Measurements from ENCODE around the gene GNAS.

GNAS gene

DNA sequence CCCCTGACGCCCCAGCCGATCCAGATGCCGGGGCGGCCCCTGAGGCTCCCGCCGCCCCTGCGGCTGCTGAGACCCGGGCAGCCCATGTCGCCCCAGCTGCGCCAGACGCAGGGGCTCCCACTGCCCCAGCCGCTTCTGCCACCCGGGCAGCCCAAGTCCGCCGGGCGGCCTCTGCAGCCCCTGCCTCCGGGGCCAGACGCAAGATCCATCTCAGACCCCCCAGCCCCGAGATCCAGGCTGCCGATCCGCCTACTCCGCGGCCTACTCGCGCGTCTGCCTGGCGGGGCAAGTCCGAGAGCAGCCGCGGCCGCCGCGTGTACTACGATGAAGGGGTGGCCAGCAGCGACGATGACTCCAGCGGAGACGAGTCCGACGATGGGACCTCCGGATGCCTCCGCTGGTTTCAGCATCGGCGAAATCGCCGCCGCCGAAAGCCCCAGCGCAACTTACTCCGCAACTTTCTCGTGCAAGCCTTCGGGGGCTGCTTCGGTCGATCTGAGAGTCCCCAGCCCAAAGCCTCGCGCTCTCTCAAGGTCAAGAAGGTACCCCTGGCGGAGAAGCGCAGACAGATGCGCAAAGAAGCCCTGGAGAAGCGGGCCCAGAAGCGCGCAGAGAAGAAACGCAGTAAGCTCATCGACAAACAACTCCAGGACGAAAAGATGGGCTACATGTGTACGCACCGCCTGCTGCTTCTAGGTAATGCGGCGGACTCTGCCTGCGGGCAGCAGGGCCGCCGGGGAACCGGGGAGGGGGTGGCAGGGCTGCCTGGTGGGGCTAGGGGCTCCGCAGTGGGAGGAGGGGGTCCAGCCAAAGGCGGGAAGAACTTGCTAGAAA is 2.3 kb downstream of the GNAS start:
- DNase-seq (ENCODE audit: low spot score): no peak

DNA sequence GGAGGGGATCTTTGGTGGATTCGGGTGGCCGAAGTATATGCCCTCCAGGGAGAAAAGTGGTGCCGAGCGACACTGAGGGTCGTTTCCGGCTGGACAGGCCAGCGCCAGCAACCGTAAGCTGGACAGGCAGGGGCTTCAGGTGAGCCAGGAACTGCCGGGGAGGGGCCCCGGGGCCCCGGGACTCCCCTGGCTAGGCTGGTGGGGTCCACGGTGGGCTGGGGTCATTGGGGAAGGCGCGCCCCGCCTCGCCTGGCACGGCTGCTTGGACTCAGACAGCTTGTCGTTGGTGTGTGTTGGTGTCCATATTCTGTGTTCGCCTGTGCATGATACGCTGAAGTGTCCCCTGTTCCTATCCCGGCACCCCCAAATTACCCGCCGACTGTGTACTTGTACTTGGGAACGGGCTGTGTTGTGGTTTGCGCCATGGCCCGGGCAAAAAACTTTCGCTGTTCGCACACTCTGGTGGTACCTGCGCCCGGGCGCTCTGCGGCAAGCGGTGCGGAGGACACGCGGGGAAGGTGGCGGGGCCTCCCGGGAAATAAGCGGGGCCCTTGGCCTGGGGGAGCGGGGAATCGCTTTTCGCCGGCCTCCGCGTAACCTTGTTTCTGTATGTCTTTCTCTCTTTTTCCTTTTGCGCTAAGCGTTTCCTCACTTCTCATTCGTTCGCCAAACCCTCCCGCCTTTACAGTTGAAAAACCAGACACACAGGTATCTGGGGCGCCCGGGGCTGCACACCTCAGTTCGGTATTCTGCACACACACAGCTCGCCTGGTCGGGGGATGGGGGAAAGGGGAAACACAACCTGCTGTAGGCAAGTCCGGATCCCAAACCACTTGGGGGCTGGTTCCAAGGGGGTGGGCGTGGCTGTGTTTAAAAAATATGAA is 3.2 kb downstream of the GNAS start:
- DNase-seq (ENCODE audit: low spot score): no peak

DNA sequence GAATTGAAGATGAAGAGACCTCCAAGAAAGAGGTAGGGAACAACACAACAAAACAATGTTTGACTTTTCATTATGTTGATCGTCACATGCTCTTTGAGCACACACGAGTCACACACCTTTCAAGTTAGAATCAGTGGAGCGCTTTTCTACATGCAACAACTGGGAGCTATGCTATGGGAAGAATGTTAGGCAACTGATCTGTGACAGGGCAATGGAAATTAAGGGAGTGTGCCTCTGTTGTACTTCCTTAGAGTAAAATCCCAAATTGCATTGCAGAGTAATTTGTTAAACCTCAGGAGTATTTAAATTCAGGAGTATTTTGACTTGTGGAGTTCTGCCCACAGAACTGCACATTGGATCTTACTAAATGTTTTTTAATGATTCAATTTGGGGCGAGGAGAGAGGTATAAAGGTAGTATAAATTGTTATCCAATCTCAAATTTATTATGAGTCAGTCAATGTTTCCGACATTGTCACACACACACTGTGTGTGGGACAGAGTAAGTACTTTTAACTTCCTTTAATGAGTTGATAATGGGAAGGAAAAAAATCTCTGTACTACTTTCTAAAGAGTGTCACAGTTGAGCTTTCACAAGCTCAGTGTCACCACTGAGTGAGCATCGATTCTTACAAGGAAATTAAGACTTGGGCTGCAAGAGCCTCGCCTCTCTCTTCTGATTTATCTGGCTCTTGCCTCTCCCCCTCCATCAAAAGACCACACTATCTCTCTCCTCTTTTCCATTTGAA is 10.7 kb downstream of the GNAS start:
- no peak for DNase-seq (ENCODE audit: low spot score)

DNA sequence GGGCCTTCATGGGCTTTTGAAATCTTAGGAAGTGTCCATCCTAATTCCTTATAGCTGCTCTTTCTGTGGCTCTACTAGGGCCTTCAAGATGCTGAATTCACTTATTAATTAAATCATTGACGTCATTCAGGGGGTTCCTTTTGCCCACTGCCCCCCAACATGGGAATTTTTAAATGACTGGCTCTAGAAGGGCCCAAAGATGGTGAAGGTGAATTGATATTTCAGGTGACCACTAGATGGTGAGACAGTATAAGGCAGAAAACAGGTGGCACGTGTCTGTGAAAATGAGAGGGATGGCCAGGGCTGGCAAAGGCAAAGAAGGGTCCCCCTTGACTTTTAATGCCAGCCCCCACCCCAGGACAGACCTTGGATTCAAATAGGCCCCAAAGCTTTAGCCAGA is 11.8 kb downstream of the GNAS start:
- DNase-seq (ENCODE audit: low spot score): peak; percentile 17

GRCh38 chr20:58865843-58866242 is 13.3 kb downstream of the GNAS start:
- DNase-seq (ENCODE audit: low spot score): no peak

- DNase-seq (ENCODE audit: low spot score): no peak
Observed at GRCh38 chr20:58867211-58867610, 14.7 kb downstream of the GNAS start.

GRCh38 chr20:58868795-58869194 is 16.3 kb downstream of the GNAS start:
- no peak for DNase-seq (ENCODE audit: low spot score)

DNA sequence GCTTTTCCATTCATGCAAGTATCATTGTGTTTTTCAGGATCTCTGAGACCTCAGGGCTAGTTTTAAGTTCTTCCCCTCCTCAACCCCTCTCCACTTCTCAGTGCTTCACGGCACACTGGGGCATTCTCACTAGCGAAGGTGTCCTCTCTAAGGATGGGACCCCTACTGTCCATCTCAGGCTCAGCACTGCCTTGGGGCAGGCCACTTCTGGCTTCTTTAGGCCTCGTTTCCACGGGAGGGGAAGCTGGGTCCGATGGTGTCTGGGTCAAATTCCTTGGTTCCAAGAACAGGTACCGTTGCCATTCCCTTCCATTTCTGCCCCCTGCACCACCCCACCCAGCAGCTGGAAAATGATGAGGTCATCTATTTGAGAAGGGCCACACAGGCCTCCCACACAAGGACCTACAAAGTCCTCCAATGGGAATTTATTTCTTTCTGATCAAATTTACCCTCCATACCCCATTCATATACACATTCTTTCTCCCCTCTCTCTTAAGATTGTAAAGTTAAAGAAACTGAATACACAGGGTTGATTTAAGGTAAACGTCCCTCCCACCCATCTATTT is 17.2 kb downstream of the GNAS start:
- DNase-seq (ENCODE audit: low spot score): no peak

DNA sequence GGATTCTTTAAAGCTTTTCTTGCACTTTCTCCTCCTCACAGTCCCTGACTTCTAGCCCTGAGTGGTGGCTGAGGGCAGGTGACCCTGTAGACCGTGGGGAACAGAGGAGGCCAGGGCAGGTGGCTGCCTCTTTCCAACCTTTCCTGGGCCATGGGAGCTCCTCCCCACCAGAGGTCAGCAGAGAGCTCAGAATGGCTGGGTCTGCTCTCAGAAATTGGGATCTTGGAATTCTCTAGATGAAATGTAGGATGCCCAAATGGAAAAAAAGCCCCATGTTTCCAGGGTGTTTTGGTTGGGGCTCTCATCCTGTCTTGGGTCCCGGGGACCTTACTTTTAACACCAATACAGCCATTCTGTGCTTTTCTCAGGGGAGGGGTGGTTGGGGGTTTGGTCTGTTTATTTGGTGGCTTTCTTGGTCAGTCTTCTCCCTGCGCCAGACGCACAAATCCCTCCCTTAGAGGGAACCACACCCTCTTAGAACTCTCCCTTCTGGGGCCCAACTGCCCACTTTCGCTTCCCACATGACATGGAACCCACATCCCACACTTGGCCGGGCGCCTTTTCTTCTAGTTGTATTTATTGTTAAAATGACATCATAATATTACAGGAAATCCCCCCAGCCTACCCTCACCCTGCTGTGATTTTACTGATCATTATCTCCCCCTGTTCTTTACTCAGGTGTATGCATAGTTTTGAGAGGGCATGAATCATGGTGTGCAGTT is 17.9 kb downstream of the GNAS start:
- peak; percentile 59 for DNase-seq (ENCODE audit: low spot score)

GRCh38 chr20:58871533-58872102 is 19.1 kb downstream of the GNAS start:
- no peak for DNase-seq (ENCODE audit: low spot score)

DNA sequence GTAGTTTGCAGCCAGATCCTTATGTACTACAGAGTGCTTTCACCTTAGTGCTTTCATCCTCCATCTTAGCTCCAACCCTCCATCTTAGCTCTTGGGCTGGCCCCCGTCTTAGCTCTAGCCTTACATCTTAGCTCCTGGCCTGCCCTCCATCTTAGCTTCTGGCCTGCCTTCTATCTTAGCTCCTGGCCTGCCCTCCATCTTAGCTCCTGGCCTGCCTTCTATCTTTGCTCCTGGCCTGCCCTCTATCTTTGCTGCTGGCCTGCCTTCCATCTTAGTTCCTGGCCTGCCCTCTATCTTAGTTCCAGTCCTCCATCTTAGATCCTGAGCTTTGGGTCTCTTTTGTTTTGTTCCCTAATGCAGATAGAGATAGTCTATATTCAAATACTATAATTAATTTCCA is 22.0 kb downstream of the GNAS start:
- DNase-seq (ENCODE audit: low spot score): no peak

GRCh38 chr20:58875111-58875510 is 22.6 kb downstream of the GNAS start:
- no peak for DNase-seq (ENCODE audit: low spot score)

DNA sequence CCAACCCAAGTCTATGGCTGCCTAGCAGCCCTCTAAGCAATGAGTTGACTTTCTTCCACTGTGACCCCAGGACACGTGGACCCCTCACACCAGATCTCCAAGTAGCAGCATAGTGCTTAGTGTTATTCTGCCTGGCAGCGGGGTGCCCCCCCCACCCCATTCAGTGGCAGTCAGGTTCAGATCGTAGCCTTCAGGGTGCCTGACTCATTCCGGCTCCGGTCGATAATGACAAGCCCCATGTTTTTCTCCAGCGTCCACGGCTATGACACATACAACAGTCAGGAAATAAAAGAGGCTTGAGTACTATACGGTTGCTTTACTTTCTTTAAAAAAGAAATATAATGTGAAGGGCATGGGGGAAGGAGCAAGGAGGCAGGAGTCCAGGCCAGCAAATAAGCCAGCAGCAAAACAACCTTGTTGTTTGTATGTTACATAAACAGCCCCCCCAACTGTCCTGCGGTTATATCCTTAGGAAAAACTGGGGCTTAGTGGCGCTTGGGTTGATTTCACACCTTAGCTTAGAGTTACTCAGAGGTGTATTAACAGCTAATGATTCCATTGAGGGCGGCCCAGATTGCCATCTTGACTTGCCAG is 23.1 kb downstream of the GNAS start:
- DNase-seq (ENCODE audit: low spot score): no peak

- DNase-seq (ENCODE audit: low spot score): no peak
Observed at GRCh38 chr20:58876437-58876836, 23.9 kb downstream of the GNAS start.

DNA sequence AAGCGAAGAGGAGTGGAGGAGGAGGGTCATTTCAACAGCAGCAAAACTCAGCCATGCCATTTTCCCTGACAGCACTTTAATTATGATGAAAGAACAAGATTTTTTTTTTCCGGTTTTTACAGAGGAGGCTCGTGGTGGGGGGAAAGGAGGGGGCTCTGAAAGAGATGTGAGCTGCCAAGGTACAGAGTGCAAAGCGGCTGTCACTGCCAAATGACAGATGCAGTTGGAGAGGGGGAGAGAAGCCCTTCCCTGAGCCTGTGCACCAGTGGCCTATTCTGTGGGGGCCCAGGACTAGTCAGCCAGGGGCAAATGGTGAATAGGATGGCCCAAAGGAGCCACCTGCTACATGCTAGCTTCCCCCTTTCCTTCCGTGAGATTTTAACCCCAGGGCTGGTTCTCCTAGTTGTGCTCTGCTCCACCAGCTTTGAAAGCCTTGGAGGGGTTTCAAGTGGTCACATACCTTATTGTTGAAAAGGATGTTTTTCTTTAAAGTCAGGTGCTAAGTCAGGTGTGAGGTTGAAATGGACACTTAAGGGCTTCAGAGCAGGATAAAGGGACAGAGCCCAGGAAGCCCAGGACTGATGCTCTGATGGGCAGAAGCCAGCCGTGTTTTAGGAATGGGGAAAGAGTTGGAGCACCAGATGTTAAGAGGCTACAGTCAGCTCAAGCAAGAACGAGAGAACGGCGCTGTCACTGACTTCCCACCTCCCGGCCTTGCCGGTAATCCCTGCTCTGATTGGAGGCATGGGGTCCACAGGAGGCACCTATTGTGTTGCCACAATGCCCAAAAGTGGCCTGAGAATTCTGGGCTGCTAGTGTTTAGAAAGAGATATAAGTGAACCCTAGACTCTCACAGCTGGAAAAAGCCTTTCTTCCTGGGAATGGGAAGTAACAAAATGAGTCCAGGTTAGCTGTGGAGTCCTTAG is 24.8 kb downstream of the GNAS start:
- DNase-seq (ENCODE audit: low spot score): no peak

DNA sequence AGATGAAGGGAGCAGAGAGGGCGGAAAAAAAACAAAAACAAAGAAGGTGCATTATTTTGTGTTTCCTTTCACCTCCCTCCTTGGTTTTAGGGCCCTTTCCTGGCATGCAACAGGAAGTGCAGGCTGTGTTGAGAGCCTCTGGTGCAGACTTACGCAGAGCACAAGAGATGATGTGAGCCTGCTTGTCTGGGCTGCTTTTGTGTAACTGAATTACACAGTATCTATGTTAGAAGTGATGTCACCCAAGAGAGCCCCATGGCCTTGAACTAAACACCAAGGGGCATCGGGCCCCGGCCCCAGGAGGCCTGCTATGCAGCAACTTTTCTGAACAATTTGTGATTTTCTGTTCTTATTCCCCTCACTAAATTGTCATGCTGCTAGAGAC is 25.5 kb downstream of the GNAS start:
- no peak for DNase-seq (ENCODE audit: low spot score)

DNA sequence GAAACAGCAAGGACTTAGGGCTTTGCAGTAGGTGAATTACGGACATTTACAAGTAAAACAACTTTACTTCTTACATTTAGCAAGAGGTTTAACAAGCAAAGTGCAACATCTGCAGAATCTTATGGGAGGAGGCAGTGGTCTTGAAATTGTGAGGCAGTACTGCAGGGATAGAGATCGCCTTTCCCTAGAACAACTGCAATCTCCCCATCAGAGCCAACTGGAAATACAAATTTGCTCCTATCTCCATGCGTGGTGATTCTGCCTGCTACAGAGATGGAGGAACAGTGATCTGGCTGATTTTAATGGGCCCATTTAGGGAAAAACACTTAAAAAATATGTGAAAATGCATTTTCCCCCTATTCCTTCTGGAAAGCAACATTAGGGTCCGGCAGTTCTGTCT is 25.9 kb downstream of the GNAS start:
- no peak for DNase-seq (ENCODE audit: low spot score)

- DNase-seq (ENCODE audit: low spot score): no peak
Observed at GRCh38 chr20:58880441-58880840, 27.9 kb downstream of the GNAS start.

- no peak for DNase-seq (ENCODE audit: low spot score)
Observed at GRCh38 chr20:58880994-58881752, 28.7 kb downstream of the GNAS start.

Data from CD4-positive, alpha-beta T cell treated with Interleukin-15 for 4 hours (primary cell).